Karpas-422 (cell line): ENCODE measurements around the gene ANAPC5. TPM values are rescaled to one million over a fixed set of nuclear protein-coding genes. Genes with fewer than 3 reads are reported as not detected.

Experiments used
- DNase-seq: peaks from one replicate; pipeline ENCODE4 v3.0.0-alpha.2; 2015
- H2AFZ ChIP-seq: fragments of 200-600 bp; sonication (generic); 2 replicates; pipeline ENCODE4 v1.6.1; 2014; ENCODE audit warnings: antibody characterized with exemption, low read length, mixed read lengths
- H3K27ac ChIP-seq: fragments of 200-600 bp; sonication (generic); 2 replicates; pipeline ENCODE4 v1.5.1; 2014; ENCODE audit warnings: mild to moderate bottlenecking, low read length, moderate library complexity
- H3K27me3 ChIP-seq: fragments of 200-600 bp; sonication (generic); 2 replicates; pipeline ENCODE4 v1.6.1; 2014; ENCODE audit warnings: low read length, mixed read lengths
- H3K36me3 ChIP-seq: fragments of 200-600 bp; sonication (generic); 2 replicates; pipeline ENCODE4 v1.6.1; 2014; ENCODE audit warnings: low read length, mixed read lengths; ENCODE audit not compliant: insufficient read depth
- H3K4me1 ChIP-seq: fragments of 200-600 bp; sonication (generic); 2 replicates; pipeline ENCODE4 v1.6.1; 2014; ENCODE audit warnings: mild to moderate bottlenecking, low read length, mixed read lengths
- H3K4me2 ChIP-seq: fragments of 200-600 bp; sonication (generic); 2 replicates; pipeline ENCODE4 v1.6.1; 2014; ENCODE audit warnings: low read length, low read depth, mild to moderate bottlenecking; ENCODE audit not compliant: poor library complexity, severe bottlenecking
- H3K4me3 ChIP-seq: fragments of 200-600 bp; sonication (generic); 2 replicates; pipeline ENCODE4 v1.5.1; 2014; ENCODE audit warnings: mild to moderate bottlenecking, antibody characterized with exemption, low read length, mixed read lengths
- H3K79me2 ChIP-seq: fragments of 200-600 bp; sonication (generic); 2 replicates; pipeline ENCODE4 v1.6.1; 2014; ENCODE audit warnings: mild to moderate bottlenecking, low read length, mixed read lengths
- H3K9ac ChIP-seq: fragments of 200-600 bp; sonication (generic); 2 replicates; pipeline ENCODE4 v1.6.0; 2014; ENCODE audit warnings: low read length
- H3K9me2 ChIP-seq: fragments of 200-600 bp; sonication (generic), shearing (Covaris generic); replicated peaks from 2 replicates; pipeline ENCODE4 v1.6.0; 2014; ENCODE audit warnings: mild to moderate bottlenecking, low read length, moderate library complexity; ENCODE audit not compliant: insufficient read depth
- H3K9me3 ChIP-seq: fragments of 300-700, 200-600 bp; sonication (generic); 2 replicates; pipeline ENCODE4 v1.6.1; 2014; ENCODE audit warnings: low read length, mixed read lengths
- H4K20me1 ChIP-seq: fragments of 200-600 bp; sonication (generic); 2 replicates; pipeline ENCODE4 v1.6.1; 2014; ENCODE audit warnings: mild to moderate bottlenecking, antibody characterized with exemption, low read length, low read depth; ENCODE audit not compliant: insufficient read depth
- total RNA-seq: library from RNA; depleted of rRNA; stranded (reverse); fragments of >200 nt; shearing (Covaris generic); gene quantifications from 2 replicates; pipeline ENCODE4 v1.2.3, GENCODE V29; 2014; ENCODE audit warnings: low replicate concordance

ANAPC5 gene
- total RNA-seq, 1 experiment from 2014 or later = 181 TPM

GRCh38 chr12:121357331-121357730 is 5.1 kb upstream of the ANAPC5 start:
- Histone ChIP-seq H3K79me2 (no peaks in the 10 kb centered on the region), H3K27ac (no peak overlapping the region), H2AFZ (no peak overlapping the region), H3K4me2 (no peak overlapping the region), H3K9me3 (no peaks in the 10 kb centered on the region), H3K27me3 (no peaks in the 10 kb centered on the region), H3K4me3 (no peak overlapping the region), H3K4me1 (peaks cover 8% of the 10 kb centered on the region), H3K36me3 (no peaks in the 10 kb centered on the region), H3K9me2 (no peaks in the 10 kb centered on the region), H4K20me1 (no peaks in the 10 kb centered on the region), H3K9ac (no peak overlapping the region)
- no peak for DNase-seq

GRCh38 chr12:121356657-121357056 is 4.4 kb upstream of the ANAPC5 start:
- H3K4me1 ChIP-seq = peaks cover 8% of the 10 kb centered on the region
- H3K9me3 ChIP-seq = no peaks in the 10 kb centered on the region
- no peaks in the 10 kb centered on the region for H3K27me3 ChIP-seq
- no peaks in the 10 kb centered on the region for H3K9me2 ChIP-seq
- no peak overlapping the region for H3K4me3 ChIP-seq
- H2AFZ ChIP-seq = no peak overlapping the region
- H3K27ac ChIP-seq = no peak overlapping the region
- no peak overlapping the region for H3K4me2 ChIP-seq
- DNase-seq = no peak
- H3K36me3 ChIP-seq = no peaks in the 10 kb centered on the region
- peaks cover 5% of the 10 kb centered on the region for H3K79me2 ChIP-seq
- no peak overlapping the region for H3K9ac ChIP-seq
- H4K20me1 ChIP-seq = no peaks in the 10 kb centered on the region

GRCh38 chr12:121355818-121356217 is 3.6 kb upstream of the ANAPC5 start:
- H3K9ac ChIP-seq = no peak overlapping the region
- no peak overlapping the region for H2AFZ ChIP-seq
- DNase-seq = no peak
- no peaks in the 10 kb centered on the region for H3K27me3 ChIP-seq
- peaks cover 11% of the 10 kb centered on the region for H3K4me1 ChIP-seq
- no peak overlapping the region for H3K27ac ChIP-seq
- no peaks in the 10 kb centered on the region for H4K20me1 ChIP-seq
- H3K79me2 ChIP-seq = peaks cover 14% of the 10 kb centered on the region
- no peak overlapping the region for H3K4me3 ChIP-seq
- no peaks in the 10 kb centered on the region for H3K9me2 ChIP-seq
- no peaks in the 10 kb centered on the region for H3K36me3 ChIP-seq
- H3K9me3 ChIP-seq = no peaks in the 10 kb centered on the region
- H3K4me2 ChIP-seq = no peak overlapping the region

- Histone ChIP-seq H3K27me3 (no peaks in the 10 kb centered on the region), H4K20me1 (no peaks in the 10 kb centered on the region), H3K36me3 (no peaks in the 10 kb centered on the region), H2AFZ (peak overlapping the region; percentile 79), H3K4me1 (peaks cover 26% of the 10 kb centered on the region), H3K27ac (peak overlapping the region; percentile 1; the same call in 1 of the 2 replicates), H3K9ac (peak overlapping the region; percentile 93), H3K9me2 (no peaks in the 10 kb centered on the region), H3K4me2 (peak overlapping the region; percentile 88), H3K4me3 (peak overlapping the region; percentile 100), H3K79me2 (peaks cover 41% of the 10 kb centered on the region), H3K9me3 (no peaks in the 10 kb centered on the region)
- no peak for DNase-seq
These were observed 439 bp upstream of the ANAPC5 start for GRCh38 chr12:121352682-121353018.

GRCh38 chr12:121346747-121347146 is 5.5 kb downstream of the ANAPC5 start:
- H3K27me3 ChIP-seq = no peaks in the 10 kb centered on the region
- no peaks in the 10 kb centered on the region for H3K9me3 ChIP-seq
- H3K36me3 ChIP-seq = peaks cover 39% of the 10 kb centered on the region; the same call in 1 of the 2 replicates
- H2AFZ ChIP-seq = no peak overlapping the region
- no peak overlapping the region for H3K4me2 ChIP-seq
- no peak overlapping the region for H3K4me3 ChIP-seq
- no peaks in the 10 kb centered on the region for H4K20me1 ChIP-seq
- no peak for DNase-seq
- H3K79me2 ChIP-seq = peaks cover 52% of the 10 kb centered on the region
- peaks cover 19% of the 10 kb centered on the region for H3K4me1 ChIP-seq
- no peak overlapping the region for H3K27ac ChIP-seq
- no peak overlapping the region for H3K9ac ChIP-seq
- no peaks in the 10 kb centered on the region for H3K9me2 ChIP-seq

- Histone ChIP-seq H3K9me2 (no peaks in the 10 kb centered on the region), H2AFZ (no peak overlapping the region), H3K4me2 (no peak overlapping the region), H3K79me2 (peaks cover 37% of the 10 kb centered on the region), H3K4me1 (peaks cover 11% of the 10 kb centered on the region), H3K27ac (no peak overlapping the region), H3K27me3 (no peaks in the 10 kb centered on the region), H3K4me3 (no peak overlapping the region), H3K9me3 (no peaks in the 10 kb centered on the region), H4K20me1 (no peaks in the 10 kb centered on the region), H3K36me3 (peaks cover 46% of the 10 kb centered on the region; the same call in 1 of the 2 replicates), H3K9ac (no peak overlapping the region)
- DNase-seq = no peak
These were observed 6.9 kb downstream of the ANAPC5 start for GRCh38 chr12:121345151-121345815.

GRCh38 chr12:121344506-121344905 is 7.7 kb downstream of the ANAPC5 start:
- peaks cover 11% of the 10 kb centered on the region for H3K4me1 ChIP-seq
- H3K9ac ChIP-seq = no peak overlapping the region
- no peak overlapping the region for H3K27ac ChIP-seq
- H3K4me3 ChIP-seq = no peak overlapping the region
- no peak overlapping the region for H3K4me2 ChIP-seq
- peaks cover 48% of the 10 kb centered on the region; the same call in 1 of the 2 replicates for H3K36me3 ChIP-seq
- no peaks in the 10 kb centered on the region for H3K27me3 ChIP-seq
- peaks cover 30% of the 10 kb centered on the region for H3K79me2 ChIP-seq
- H3K9me3 ChIP-seq = no peaks in the 10 kb centered on the region
- DNase-seq = no peak
- H2AFZ ChIP-seq = no peak overlapping the region
- no peaks in the 10 kb centered on the region for H3K9me2 ChIP-seq
- H4K20me1 ChIP-seq = no peaks in the 10 kb centered on the region

- no peak overlapping the region for H3K4me2 ChIP-seq
- H3K4me3 ChIP-seq = no peak overlapping the region
- peaks cover 34% of the 10 kb centered on the region; the same call in 1 of the 2 replicates for H3K36me3 ChIP-seq
These were observed 14.8 kb downstream of the ANAPC5 start for GRCh38 chr12:121337416-121337815.

More at GRCh38 chr12:121337416-121337815, 14.8 kb downstream of the ANAPC5 start:
- H3K27ac ChIP-seq = no peak overlapping the region
- peaks cover 9% of the 10 kb centered on the region for H3K79me2 ChIP-seq
- no peaks in the 10 kb centered on the region for H3K4me1 ChIP-seq
- no peak overlapping the region for H3K9ac ChIP-seq
- no peaks in the 10 kb centered on the region for H3K9me3 ChIP-seq
- no peaks in the 10 kb centered on the region for H3K27me3 ChIP-seq
- no peaks in the 10 kb centered on the region for H3K9me2 ChIP-seq
- DNase-seq = no peak
- H4K20me1 ChIP-seq = no peaks in the 10 kb centered on the region
- H2AFZ ChIP-seq = no peak overlapping the region
